Liver (tissue), 3 donors: ENCODE results near the gene PIGR.

ENCODE experiments used
- EGR1 ChIP-seq, 2 donors: IDR thresholded peaks; 2 replicates each; pipeline ENCODE4 v1.6.1; 2016 to 2018; ENCODE audit warnings: antibody characterized with exemption in 2 of 2, low read depth in 2 of 2
- FOXA1 ChIP-seq: IDR thresholded peaks from 2 replicates; pipeline ENCODE4 v1.6.1; 2016; ENCODE audit warnings: antibody characterized with exemption
- GABPA ChIP-seq, 2 donors: IDR thresholded peaks in 1 of 2; conservative IDR thresholded peaks in 1 of 2; 2 replicates each; pipeline ENCODE4 v1.6.1; 2016; ENCODE audit warnings: antibody characterized with exemption in 2 of 2, mild to moderate bottlenecking in 1 of 2, moderate library complexity in 1 of 2
- HNF4A ChIP-seq, 2 donors: conservative IDR thresholded peaks; 2 replicates each; pipeline ENCODE4 v1.6.1; 2016; ENCODE audit warnings: antibody characterized with exemption in 2 of 2, mild to moderate bottlenecking in 2 of 2
- JUND ChIP-seq, 2 donors: IDR thresholded peaks; 2 replicates each; pipeline ENCODE4 v1.6.1; 2016; ENCODE audit warnings: antibody characterized with exemption in 2 of 2
- YY1 ChIP-seq: IDR thresholded peaks from 2 replicates; pipeline ENCODE4 v1.6.1; 2016; ENCODE audit warnings: antibody characterized with exemption, mild to moderate bottlenecking
- TF ChIP-seq, protein P1 (sequence below): fragments of 150-350 bp; IDR thresholded peaks from 2 replicates; pipeline ENCODE4 v1.5.1; 2017; ENCODE audit warnings: improper control_type of control experiment, low read depth, low read length; ENCODE audit not compliant: missing input control
- TF ChIP-seq, protein P2 (sequence below): IDR thresholded peaks from 2 replicates; pipeline ENCODE4 v1.6.1; 2016; ENCODE audit warnings: antibody characterized with exemption
- TF ChIP-seq, protein P3 (sequence below): IDR thresholded peaks from 2 replicates; pipeline ENCODE4 v1.6.1; 2016; ENCODE audit warnings: antibody characterized with exemption
- TF ChIP-seq, protein P4 (sequence below): IDR thresholded peaks from 2 replicates; pipeline ENCODE4 v1.6.1; 2016; ENCODE audit warnings: antibody characterized with exemption
- TF ChIP-seq, protein P5 (sequence below): IDR thresholded peaks from 2 replicates; pipeline ENCODE4 v1.6.1; 2016; ENCODE audit warnings: antibody characterized with exemption, mild to moderate bottlenecking
- donor health status: healthy.
- donor health status: healthy.

DNA sequence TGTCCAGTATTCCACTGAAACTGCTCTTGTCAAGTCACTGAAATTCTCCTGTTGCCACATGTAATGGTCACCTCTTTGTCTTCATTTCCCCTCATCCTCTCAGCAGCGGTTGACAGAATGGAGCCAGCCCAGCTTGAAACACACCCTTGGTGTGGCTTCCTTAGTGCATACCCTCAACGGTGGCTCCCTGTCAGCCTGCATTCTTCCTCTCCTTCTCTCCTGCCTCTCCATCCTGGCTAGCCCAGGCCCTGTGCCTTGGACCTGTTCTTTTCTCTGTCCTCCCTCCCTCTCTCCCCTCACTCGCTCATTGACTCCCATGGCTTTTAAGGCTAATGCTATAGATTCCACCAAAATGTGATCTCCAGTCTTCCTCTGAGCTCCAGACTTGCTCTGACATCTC is 28.2 kb downstream of the PIGR start:
- TF ChIP-seq, protein P1, sequence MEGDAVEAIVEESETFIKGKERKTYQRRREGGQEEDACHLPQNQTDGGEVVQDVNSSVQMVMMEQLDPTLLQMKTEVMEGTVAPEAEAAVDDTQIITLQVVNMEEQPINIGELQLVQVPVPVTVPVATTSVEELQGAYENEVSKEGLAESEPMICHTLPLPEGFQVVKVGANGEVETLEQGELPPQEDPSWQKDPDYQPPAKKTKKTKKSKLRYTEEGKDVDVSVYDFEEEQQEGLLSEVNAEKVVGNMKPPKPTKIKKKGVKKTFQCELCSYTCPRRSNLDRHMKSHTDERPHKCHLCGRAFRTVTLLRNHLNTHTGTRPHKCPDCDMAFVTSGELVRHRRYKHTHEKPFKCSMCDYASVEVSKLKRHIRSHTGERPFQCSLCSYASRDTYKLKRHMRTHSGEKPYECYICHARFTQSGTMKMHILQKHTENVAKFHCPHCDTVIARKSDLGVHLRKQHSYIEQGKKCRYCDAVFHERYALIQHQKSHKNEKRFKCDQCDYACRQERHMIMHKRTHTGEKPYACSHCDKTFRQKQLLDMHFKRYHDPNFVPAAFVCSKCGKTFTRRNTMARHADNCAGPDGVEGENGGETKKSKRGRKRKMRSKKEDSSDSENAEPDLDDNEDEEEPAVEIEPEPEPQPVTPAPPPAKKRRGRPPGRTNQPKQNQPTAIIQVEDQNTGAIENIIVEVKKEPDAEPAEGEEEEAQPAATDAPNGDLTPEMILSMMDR = no peak
- TF ChIP-seq, protein P2, sequence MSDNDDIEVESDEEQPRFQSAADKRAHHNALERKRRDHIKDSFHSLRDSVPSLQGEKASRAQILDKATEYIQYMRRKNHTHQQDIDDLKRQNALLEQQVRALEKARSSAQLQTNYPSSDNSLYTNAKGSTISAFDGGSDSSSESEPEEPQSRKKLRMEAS = no peak
- TF ChIP-seq, protein P3, sequence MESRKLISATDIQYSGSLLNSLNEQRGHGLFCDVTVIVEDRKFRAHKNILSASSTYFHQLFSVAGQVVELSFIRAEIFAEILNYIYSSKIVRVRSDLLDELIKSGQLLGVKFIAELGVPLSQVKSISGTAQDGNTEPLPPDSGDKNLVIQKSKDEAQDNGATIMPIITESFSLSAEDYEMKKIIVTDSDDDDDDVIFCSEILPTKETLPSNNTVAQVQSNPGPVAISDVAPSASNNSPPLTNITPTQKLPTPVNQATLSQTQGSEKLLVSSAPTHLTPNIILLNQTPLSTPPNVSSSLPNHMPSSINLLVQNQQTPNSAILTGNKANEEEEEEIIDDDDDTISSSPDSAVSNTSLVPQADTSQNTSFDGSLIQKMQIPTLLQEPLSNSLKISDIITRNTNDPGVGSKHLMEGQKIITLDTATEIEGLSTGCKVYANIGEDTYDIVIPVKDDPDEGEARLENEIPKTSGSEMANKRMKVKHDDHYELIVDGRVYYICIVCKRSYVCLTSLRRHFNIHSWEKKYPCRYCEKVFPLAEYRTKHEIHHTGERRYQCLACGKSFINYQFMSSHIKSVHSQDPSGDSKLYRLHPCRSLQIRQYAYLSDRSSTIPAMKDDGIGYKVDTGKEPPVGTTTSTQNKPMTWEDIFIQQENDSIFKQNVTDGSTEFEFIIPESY = no peak
- TF ChIP-seq YY1 = no peak
- no peak for TF ChIP-seq HNF4A (conservative IDR thresholded peaks at IDR 0.05)
- no peak for TF ChIP-seq JUND (IDR thresholded peaks at IDR 0.05)
- no peak for TF ChIP-seq GABPA (IDR thresholded peaks at IDR 0.05 in 1 of 2, conservative IDR thresholded peaks at IDR 0.05 in 1 of 2)
- no peak for TF ChIP-seq EGR1 (IDR thresholded peaks at IDR 0.05; ENCODE audit: low read depth in 2 of 2)
- TF ChIP-seq FOXA1 = no peak
- TF ChIP-seq, protein P4, sequence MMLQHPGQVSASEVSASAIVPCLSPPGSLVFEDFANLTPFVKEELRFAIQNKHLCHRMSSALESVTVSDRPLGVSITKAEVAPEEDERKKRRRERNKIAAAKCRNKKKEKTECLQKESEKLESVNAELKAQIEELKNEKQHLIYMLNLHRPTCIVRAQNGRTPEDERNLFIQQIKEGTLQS = no peak
- TF ChIP-seq, protein P5, sequence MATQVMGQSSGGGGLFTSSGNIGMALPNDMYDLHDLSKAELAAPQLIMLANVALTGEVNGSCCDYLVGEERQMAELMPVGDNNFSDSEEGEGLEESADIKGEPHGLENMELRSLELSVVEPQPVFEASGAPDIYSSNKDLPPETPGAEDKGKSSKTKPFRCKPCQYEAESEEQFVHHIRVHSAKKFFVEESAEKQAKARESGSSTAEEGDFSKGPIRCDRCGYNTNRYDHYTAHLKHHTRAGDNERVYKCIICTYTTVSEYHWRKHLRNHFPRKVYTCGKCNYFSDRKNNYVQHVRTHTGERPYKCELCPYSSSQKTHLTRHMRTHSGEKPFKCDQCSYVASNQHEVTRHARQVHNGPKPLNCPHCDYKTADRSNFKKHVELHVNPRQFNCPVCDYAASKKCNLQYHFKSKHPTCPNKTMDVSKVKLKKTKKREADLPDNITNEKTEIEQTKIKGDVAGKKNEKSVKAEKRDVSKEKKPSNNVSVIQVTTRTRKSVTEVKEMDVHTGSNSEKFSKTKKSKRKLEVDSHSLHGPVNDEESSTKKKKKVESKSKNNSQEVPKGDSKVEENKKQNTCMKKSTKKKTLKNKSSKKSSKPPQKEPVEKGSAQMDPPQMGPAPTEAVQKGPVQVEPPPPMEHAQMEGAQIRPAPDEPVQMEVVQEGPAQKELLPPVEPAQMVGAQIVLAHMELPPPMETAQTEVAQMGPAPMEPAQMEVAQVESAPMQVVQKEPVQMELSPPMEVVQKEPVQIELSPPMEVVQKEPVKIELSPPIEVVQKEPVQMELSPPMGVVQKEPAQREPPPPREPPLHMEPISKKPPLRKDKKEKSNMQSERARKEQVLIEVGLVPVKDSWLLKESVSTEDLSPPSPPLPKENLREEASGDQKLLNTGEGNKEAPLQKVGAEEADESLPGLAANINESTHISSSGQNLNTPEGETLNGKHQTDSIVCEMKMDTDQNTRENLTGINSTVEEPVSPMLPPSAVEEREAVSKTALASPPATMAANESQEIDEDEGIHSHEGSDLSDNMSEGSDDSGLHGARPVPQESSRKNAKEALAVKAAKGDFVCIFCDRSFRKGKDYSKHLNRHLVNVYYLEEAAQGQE = no peak
